Measurements from ENCODE around the gene C1orf35.
A peak's percentile ranks its signal among the peaks of the same experiment; 100 is the strongest.

The C1orf35 gene

DNA sequence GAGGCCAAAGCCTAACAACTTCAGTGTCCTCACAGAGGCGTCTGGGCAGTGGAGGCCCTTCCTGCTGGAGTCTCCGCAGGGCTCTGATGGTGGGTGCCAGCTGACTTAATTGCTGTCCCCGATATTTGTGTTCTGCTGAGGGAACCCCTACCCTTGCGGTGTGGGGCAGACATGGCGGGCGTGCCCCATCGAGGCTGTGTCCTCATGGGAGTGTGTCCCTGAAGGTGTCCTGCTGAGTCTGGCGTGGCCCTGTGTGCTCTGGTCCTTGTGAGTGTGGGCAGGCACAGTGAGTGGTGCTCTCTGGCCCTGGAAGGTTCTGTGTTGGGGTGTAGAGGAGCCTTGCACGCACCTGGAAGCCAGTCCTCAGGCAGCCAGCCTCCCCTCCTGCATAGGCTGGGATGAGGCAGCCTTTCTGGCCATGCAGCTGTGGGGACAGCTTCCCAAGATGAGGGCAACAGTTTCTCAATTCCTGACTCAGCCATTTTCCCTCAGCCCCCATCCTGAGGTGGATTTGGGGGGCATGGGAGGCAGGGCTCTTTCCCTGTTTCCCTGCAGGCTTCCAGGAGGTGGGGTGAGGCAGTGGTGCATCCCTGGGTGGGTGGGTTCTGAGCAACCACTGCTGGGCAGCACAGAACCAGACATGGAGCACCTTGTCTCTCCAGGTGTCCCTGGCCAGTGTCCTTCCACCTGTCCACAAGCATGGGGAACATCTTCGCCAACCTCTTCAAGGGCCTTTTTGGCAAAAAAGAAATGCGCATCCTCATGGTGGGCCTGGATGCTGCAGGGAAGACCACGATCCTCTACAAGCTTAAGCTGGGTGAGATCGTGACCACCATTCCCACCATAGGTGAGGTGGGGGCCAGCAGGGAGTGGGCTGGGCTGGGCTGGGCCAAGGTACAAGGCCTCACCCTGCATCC lies 6.5 kb downstream of the C1orf35 start:
- H3K4me3 ChIP-seq (ENCODE audit: low read depth in 1 of 5, low read length in 5 of 5) = no peak overlapping the region
- H3K27me3 ChIP-seq (ENCODE audit: control insufficient read depth in 5 of 5, insufficient read depth in 4 of 5, low read length in 5 of 5) = no peaks in the 10 kb centered on the region
- H3K9ac ChIP-seq (ENCODE audit: low read length in 5 of 5) = no peak overlapping the region
- peaks cover 3 to 12% (median 8%) of the 10 kb centered on the region in 5 donors for H3K9me3 ChIP-seq (ENCODE audit: control insufficient read depth in 5 of 5, low read length in 5 of 5)
- H3K4me1 ChIP-seq (ENCODE audit: control insufficient read depth in 5 of 5, insufficient read depth in 5 of 5, low read length in 5 of 5) = peaks cover 2 to 36% (median 35%) of the 10 kb centered on the region in 5 donors
- H3K36me3 ChIP-seq (ENCODE audit: control insufficient read depth in 5 of 5, insufficient read depth in 5 of 5, low read length in 5 of 5) = peaks cover 0 to 61% (median 53%) of the 10 kb centered on the region in 5 donors
- H3K27ac ChIP-seq (ENCODE audit: low read depth, low read length) = no peak overlapping the region

- H3K4me1 ChIP-seq (ENCODE audit: control insufficient read depth in 5 of 5, insufficient read depth in 5 of 5, low read length in 5 of 5) = peaks cover 5 to 40% (median 37%) of the 10 kb centered on the region in 5 donors
- peaks cover 0 to 58% (median 53%) of the 10 kb centered on the region in 5 donors for H3K36me3 ChIP-seq (ENCODE audit: control insufficient read depth in 5 of 5, insufficient read depth in 5 of 5, low read length in 5 of 5)
- H3K4me3 ChIP-seq (ENCODE audit: low read depth in 1 of 5, low read length in 5 of 5) = no peak overlapping the region
Measured at GRCh38 chr1:228095938-228096337, 7.2 kb downstream of the C1orf35 start.

GRCh38 chr1:228095161-228095560 lies 8.0 kb downstream of the C1orf35 start:
- peaks cover 3 to 12% (median 8%) of the 10 kb centered on the region in 5 donors for H3K9me3 ChIP-seq (ENCODE audit: control insufficient read depth in 5 of 5, low read length in 5 of 5)
- no peak overlapping the region for H3K4me3 ChIP-seq (ENCODE audit: low read depth in 1 of 5, low read length in 5 of 5)
- peaks cover 12 to 48% (median 45%) of the 10 kb centered on the region in 5 donors for H3K4me1 ChIP-seq (ENCODE audit: control insufficient read depth in 5 of 5, insufficient read depth in 5 of 5, low read length in 5 of 5)
- H3K27ac ChIP-seq (ENCODE audit: low read depth, low read length) = no peak overlapping the region
- no peaks in the 10 kb centered on the region for H3K27me3 ChIP-seq (ENCODE audit: control insufficient read depth in 5 of 5, insufficient read depth in 4 of 5, low read length in 5 of 5)
- H3K36me3 ChIP-seq (ENCODE audit: control insufficient read depth in 5 of 5, insufficient read depth in 5 of 5, low read length in 5 of 5) = peaks cover 0 to 51% (median 48%) of the 10 kb centered on the region in 5 donors
- no peak overlapping the region for H3K9ac ChIP-seq (ENCODE audit: low read length in 5 of 5)

More at GRCh38 chr1:228095938-228096337, 7.2 kb downstream of the C1orf35 start:
- Histone ChIP-seq H3K27me3 (ENCODE audit: control insufficient read depth in 5 of 5, insufficient read depth in 4 of 5, low read length in 5 of 5) (no peaks in the 10 kb centered on the region), H3K9me3 (ENCODE audit: control insufficient read depth in 5 of 5, low read length in 5 of 5) (peaks cover 3 to 12% (median 8%) of the 10 kb centered on the region in 5 donors), H3K27ac (ENCODE audit: low read depth, low read length) (no peak overlapping the region), H3K9ac (ENCODE audit: low read length in 5 of 5) (no peak overlapping the region)

GRCh38 chr1:228094432-228095016 lies 8.6 kb downstream of the C1orf35 start:
- Histone ChIP-seq H3K9ac (ENCODE audit: low read length in 5 of 5) (no peak overlapping the region), H3K4me1 (ENCODE audit: control insufficient read depth in 5 of 5, insufficient read depth in 5 of 5, low read length in 5 of 5) (peaks cover 17 to 54% (median 51%) of the 10 kb centered on the region in 5 donors), H3K4me3 (ENCODE audit: low read depth in 1 of 5, low read length in 5 of 5) (no peak overlapping the region), H3K9me3 (ENCODE audit: control insufficient read depth in 5 of 5, low read length in 5 of 5) (peaks cover 3 to 12% (median 8%) of the 10 kb centered on the region in 5 donors), H3K27me3 (ENCODE audit: control insufficient read depth in 5 of 5, insufficient read depth in 4 of 5, low read length in 5 of 5) (no peaks in the 10 kb centered on the region), H3K27ac (ENCODE audit: low read depth, low read length) (no peak overlapping the region), H3K36me3 (ENCODE audit: control insufficient read depth in 5 of 5, insufficient read depth in 5 of 5, low read length in 5 of 5) (peaks cover 0 to 45% (median 42%) of the 10 kb centered on the region in 5 donors)

DNA sequence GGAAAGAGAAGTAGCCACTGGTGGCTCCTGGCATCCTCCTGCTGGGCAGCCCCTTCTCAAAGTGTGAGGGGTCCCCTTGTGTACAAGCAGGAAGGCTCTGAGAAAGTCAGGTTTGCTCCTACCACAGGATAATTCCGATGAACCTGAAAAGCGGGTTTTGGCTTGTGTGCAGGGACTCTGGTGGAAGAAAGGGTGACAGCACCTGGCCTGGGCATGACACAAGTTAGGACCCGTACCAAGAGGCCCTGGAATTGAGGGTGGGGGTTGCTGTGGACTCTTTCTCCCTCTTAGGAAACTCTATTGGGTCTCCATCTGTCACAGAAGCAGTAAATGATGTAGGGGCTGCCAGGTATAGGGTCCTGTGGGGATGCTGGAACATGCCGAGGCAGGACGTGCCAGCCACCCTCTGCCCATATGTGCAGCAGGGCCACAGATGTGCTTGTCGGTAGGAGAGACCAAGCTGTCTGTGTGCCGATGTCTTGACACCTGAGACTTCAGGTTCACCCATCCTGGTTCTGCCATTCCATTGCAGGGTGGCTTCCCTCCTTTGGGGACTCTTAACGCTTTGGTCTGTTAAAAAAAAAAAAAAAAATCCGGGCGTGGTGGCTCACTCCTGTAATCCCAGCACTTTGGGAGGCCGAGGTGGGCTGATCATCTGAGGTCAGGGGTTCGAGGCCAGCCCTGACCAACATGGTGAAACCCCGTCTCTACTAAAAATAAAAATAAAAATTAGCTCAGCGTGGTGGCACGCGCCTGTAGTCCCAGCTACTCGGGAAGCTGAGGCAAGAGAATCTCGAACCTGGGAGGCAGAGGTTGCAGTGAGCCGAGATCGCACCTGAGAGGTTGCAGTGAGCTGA lies 9.8 kb downstream of the C1orf35 start:
- Histone ChIP-seq H3K36me3 (ENCODE audit: control insufficient read depth in 5 of 5, insufficient read depth in 5 of 5, low read length in 5 of 5) (peaks cover 0 to 39% (median 35%) of the 10 kb centered on the region in 5 donors), H3K4me3 (ENCODE audit: low read depth in 1 of 5, low read length in 5 of 5) (no peak overlapping the region), H3K9me3 (ENCODE audit: control insufficient read depth in 5 of 5, low read length in 5 of 5) (peaks cover 3 to 12% (median 8%) of the 10 kb centered on the region in 5 donors), H3K27me3 (ENCODE audit: control insufficient read depth in 5 of 5, insufficient read depth in 4 of 5, low read length in 5 of 5) (no peaks in the 10 kb centered on the region), H3K27ac (ENCODE audit: low read depth, low read length) (no peak overlapping the region), H3K9ac (ENCODE audit: low read length in 5 of 5) (no peak overlapping the region), H3K4me1 (ENCODE audit: control insufficient read depth in 5 of 5, insufficient read depth in 5 of 5, low read length in 5 of 5) (peaks cover 23 to 67% (median 63%) of the 10 kb centered on the region in 5 donors)

GRCh38 chr1:228092342-228093049 lies 10.6 kb downstream of the C1orf35 start:
- peaks cover 0 to 31% (median 27%) of the 10 kb centered on the region in 5 donors for H3K36me3 ChIP-seq (ENCODE audit: control insufficient read depth in 5 of 5, insufficient read depth in 5 of 5, low read length in 5 of 5)
- no peak overlapping the region for H3K4me3 ChIP-seq (ENCODE audit: low read depth in 1 of 5, low read length in 5 of 5)
- peaks cover 3 to 12% (median 8%) of the 10 kb centered on the region in 5 donors for H3K9me3 ChIP-seq (ENCODE audit: control insufficient read depth in 5 of 5, low read length in 5 of 5)
- H3K9ac ChIP-seq (ENCODE audit: low read length in 5 of 5) = peak overlapping the region in 2 of 5 donors; percentile 3 to 26
- no peaks in the 10 kb centered on the region for H3K27me3 ChIP-seq (ENCODE audit: control insufficient read depth in 5 of 5, insufficient read depth in 4 of 5, low read length in 5 of 5)
- peaks cover 23 to 75% (median 71%) of the 10 kb centered on the region in 5 donors for H3K4me1 ChIP-seq (ENCODE audit: control insufficient read depth in 5 of 5, insufficient read depth in 5 of 5, low read length in 5 of 5)
- peak overlapping the region; percentile 30 for H3K27ac ChIP-seq (ENCODE audit: low read depth, low read length)

GRCh38 chr1:228091084-228091483 lies 12.0 kb downstream of the C1orf35 start:
- no peak overlapping the region for H3K27ac ChIP-seq (ENCODE audit: low read depth, low read length)
- H3K36me3 ChIP-seq (ENCODE audit: control insufficient read depth in 5 of 5, insufficient read depth in 5 of 5, low read length in 5 of 5) = peaks cover 0 to 20% (median 15%) of the 10 kb centered on the region in 5 donors
- no peak overlapping the region for H3K9ac ChIP-seq (ENCODE audit: low read length in 5 of 5)
- H3K27me3 ChIP-seq (ENCODE audit: control insufficient read depth in 5 of 5, insufficient read depth in 4 of 5, low read length in 5 of 5) = no peaks in the 10 kb centered on the region
- H3K9me3 ChIP-seq (ENCODE audit: control insufficient read depth in 5 of 5, low read length in 5 of 5) = peaks cover 3 to 12% (median 8%) of the 10 kb centered on the region in 5 donors
- H3K4me1 ChIP-seq (ENCODE audit: control insufficient read depth in 5 of 5, insufficient read depth in 5 of 5, low read length in 5 of 5) = peaks cover 23 to 81% (median 78%) of the 10 kb centered on the region in 5 donors
- peak overlapping the region in 1 of 5 donors; percentile 27 for H3K4me3 ChIP-seq (ENCODE audit: low read depth in 1 of 5, low read length in 5 of 5)

DNA sequence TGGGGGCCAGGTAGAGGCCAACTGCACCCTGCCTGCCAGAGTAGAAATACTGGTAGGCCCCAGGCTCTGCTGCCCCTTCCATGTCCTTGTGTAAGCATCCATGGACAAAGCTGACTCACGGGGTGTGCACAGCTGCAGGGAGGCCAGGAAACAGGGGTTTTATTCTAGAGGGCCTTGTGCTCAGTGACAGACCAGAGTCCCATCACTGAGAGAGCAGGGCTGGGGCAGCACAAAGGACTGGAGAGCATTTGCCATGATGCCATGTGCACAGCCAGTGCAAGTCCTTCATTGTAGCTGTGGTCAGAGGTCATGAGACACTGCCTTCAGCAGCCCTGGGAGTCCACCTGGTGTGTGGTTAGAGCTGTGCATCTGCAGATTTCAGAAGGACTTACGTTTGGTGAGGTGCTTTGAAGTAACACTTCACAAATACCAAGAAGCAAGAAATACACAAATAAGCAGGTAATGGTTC lies 12.5 kb downstream of the C1orf35 start:
- Histone ChIP-seq H3K4me1 (ENCODE audit: control insufficient read depth in 5 of 5, insufficient read depth in 5 of 5, low read length in 5 of 5) (peaks cover 25 to 83% (median 80%) of the 10 kb centered on the region in 5 donors), H3K9me3 (ENCODE audit: control insufficient read depth in 5 of 5, low read length in 5 of 5) (peaks cover 3 to 12% (median 8%) of the 10 kb centered on the region in 5 donors), H3K4me3 (ENCODE audit: low read depth in 1 of 5, low read length in 5 of 5) (peak overlapping the region in 2 of 5 donors; percentile 4 to 27), H3K27me3 (ENCODE audit: control insufficient read depth in 5 of 5, insufficient read depth in 4 of 5, low read length in 5 of 5) (no peaks in the 10 kb centered on the region), H3K36me3 (ENCODE audit: control insufficient read depth in 5 of 5, insufficient read depth in 5 of 5, low read length in 5 of 5) (peaks cover 0 to 20% (median 14%) of the 10 kb centered on the region in 5 donors), H3K27ac (ENCODE audit: low read depth, low read length) (no peak overlapping the region), H3K9ac (ENCODE audit: low read length in 5 of 5) (peak overlapping the region in 1 of 5 donors; percentile 3)

Data from subcutaneous abdominal adipose tissue (tissue), 5 donors.